IMR-90 (cell line): ENCODE results near the gene PTCH2. TPM values are rescaled to one million over a fixed set of nuclear protein-coding genes. Genes with fewer than 3 reads are reported as not detected.

Experiments used
- ATAC-seq: fragments of 200-7000 bp; cut with Tn5 transposase; 2 replicates; pipeline ENCODE4 v1.9.1; 2020; ENCODE audit warnings: low read depth, mild to moderate bottlenecking, moderate library complexity
- BruUV-seq: library from RNA; stranded (reverse); fragments of 400-500 nt; replicated peaks from 2 replicates; lab custom pipeline; 2021; lab: Mats Ljungman, UMichigan
- CTCF ChIA-PET: fragments of 300-600 bp; formaldehyde crosslinking; extraction: SDS; loops from one replicate; lab custom pipeline; 2021; ENCODE audit warnings: antibody characterized with exemption; lab: Yijun Ruan, JAX
- POLR2A ChIA-PET: fragments of 300-600 bp; sonication (Branson Sonifier 250); formaldehyde crosslinking; loops from one replicate; lab custom pipeline; 2022; ENCODE audit warnings: antibody characterized with exemption; ENCODE audit not compliant: unreplicated experiment; lab: Charles Lee
- DNase-seq: peaks from one replicate; pipeline ENCODE4 v3.0.0; 2013
- H2AFZ ChIP-seq: replicated peaks from 2 replicates; pipeline ENCODE3; 2013; ENCODE audit warnings: low read length, mild to moderate bottlenecking; ENCODE audit not compliant: poor library complexity
- H2AK5ac ChIP-seq: 2 replicates; pipeline ENCODE4 v1.6.1; 2013; ENCODE audit warnings: low read depth, low read length, inconsistent platforms
- H2AK9ac ChIP-seq: replicated peaks from 2 replicates; pipeline ENCODE3; 2013; ENCODE audit warnings: mild to moderate bottlenecking, low read depth, low read length, moderate library complexity; ENCODE audit not compliant: poor library complexity
- H2BK120ac ChIP-seq: 2 replicates; pipeline ENCODE4 v1.6.1; 2013; ENCODE audit warnings: low read depth, low read length, inconsistent platforms
- H2BK15ac ChIP-seq: 3 replicates; pipeline ENCODE4 v1.6.1; 2013; ENCODE audit warnings: low read depth, low read length, inconsistent platforms
- H2BK20ac ChIP-seq: 2 replicates; pipeline ENCODE4 v1.6.1; 2013; ENCODE audit warnings: low read depth, mild to moderate bottlenecking, inconsistent platforms, low read length, moderate library complexity
- H2BK5ac ChIP-seq: 2 replicates; pipeline ENCODE4 v1.6.1; 2013; ENCODE audit warnings: mild to moderate bottlenecking, low read depth, low read length, inconsistent platforms; ENCODE audit not compliant: poor library complexity, severe bottlenecking
- H3K14ac ChIP-seq: replicated peaks from 2 replicates; pipeline ENCODE4 v1.6.1; 2013; ENCODE audit warnings: low read depth, low read length, inconsistent platforms
- H3K18ac ChIP-seq: 2 replicates; pipeline ENCODE4 v1.6.1; 2013; ENCODE audit warnings: low read depth, low read length, control low read depth
- H3K23ac ChIP-seq: 2 replicates; pipeline ENCODE4 v1.6.1; 2013; ENCODE audit warnings: low read depth, low read length, inconsistent platforms
- H3K27ac ChIP-seq: 2 replicates; pipeline ENCODE4 v1.5.1; 2013; ENCODE audit warnings: mild to moderate bottlenecking, control low read depth, low read length; ENCODE audit not compliant: insufficient read depth
- H3K27me3 ChIP-seq: 2 replicates; pipeline ENCODE4 v1.6.1; 2013; ENCODE audit warnings: low read length; ENCODE audit not compliant: control insufficient read depth, insufficient read depth
- H3K36me3 ChIP-seq: 2 replicates; pipeline ENCODE4 v1.6.1; 2013; ENCODE audit warnings: low read length, mixed read lengths; ENCODE audit not compliant: control insufficient read depth, insufficient read depth
- H3K4ac ChIP-seq: 2 replicates; pipeline ENCODE4 v1.6.1; 2013; ENCODE audit warnings: low read depth, low read length, inconsistent platforms
- H3K4me1 ChIP-seq: 2 replicates; pipeline ENCODE4 v1.6.1; 2013; ENCODE audit warnings: low read length, mixed read lengths; ENCODE audit not compliant: control insufficient read depth, insufficient read depth
- H3K4me2 ChIP-seq: 2 replicates; pipeline ENCODE4 v1.6.1; 2013; ENCODE audit warnings: low read depth, mild to moderate bottlenecking, control low read depth, low read length, moderate library complexity
- H3K4me3 ChIP-seq: 2 replicates; pipeline ENCODE4 v1.5.1; 2013; ENCODE audit warnings: low read depth, mild to moderate bottlenecking, control low read depth, low read length, moderate library complexity; ENCODE audit not compliant: insufficient read depth
- H3K56ac ChIP-seq: 2 replicates; pipeline ENCODE4 v1.6.1; 2013; ENCODE audit warnings: low read length, inconsistent platforms; ENCODE audit not compliant: insufficient read depth; ENCODE audit errors: extremely low read depth
- H3K79me1 ChIP-seq, 2 experiments: 2 replicates each; pipeline ENCODE4 v1.6.1; 2013; ENCODE audit warnings: low read length in 2 of 2, inconsistent platforms in 1 of 2, low read depth in 1 of 2
- H3K9ac ChIP-seq: 2 replicates; pipeline ENCODE4 v1.6.1; 2013; ENCODE audit warnings: low read depth, low read length, control low read depth
- H3K9me1 ChIP-seq: 2 replicates; pipeline ENCODE4 v1.6.1; 2013; ENCODE audit warnings: low read length, inconsistent platforms; ENCODE audit not compliant: insufficient read depth
- H3K9me3 ChIP-seq: 2 replicates; pipeline ENCODE4 v1.6.1; 2013; ENCODE audit warnings: low read length; ENCODE audit not compliant: control insufficient read depth, insufficient read depth
- H4K20me1 ChIP-seq: 2 replicates; pipeline ENCODE4 v1.6.1; 2013; ENCODE audit warnings: low read length, inconsistent platforms; ENCODE audit not compliant: insufficient read depth
- H4K5ac ChIP-seq: 2 replicates; pipeline ENCODE4 v1.6.1; 2013; ENCODE audit warnings: mild to moderate bottlenecking, low read depth, low read length, control low read depth
- H4K8ac ChIP-seq, 2 experiments: 2 replicates each; pipeline ENCODE4 v1.6.1; 2013; ENCODE audit warnings: low read depth in 2 of 2, low read length in 2 of 2, control low read depth in 1 of 2, inconsistent platforms in 1 of 2
- H4K91ac ChIP-seq: 2 replicates; pipeline ENCODE4 v1.6.1; 2013; ENCODE audit warnings: low read depth, low read length, inconsistent platforms; ENCODE audit not compliant: insufficient read depth
- CEBPB ChIP-seq: IDR thresholded peaks from 2 replicates; pipeline ENCODE4 v1.6.1; 2012; ENCODE audit warnings: low read depth, low read length, improper control_type of control experiment
- CHD1 ChIP-seq: IDR thresholded peaks from 2 replicates; pipeline ENCODE4 v1.6.1; 2012; ENCODE audit warnings: low read depth, low read length, improper control_type of control experiment
- CTCF ChIP-seq: conservative IDR thresholded peaks from 2 replicates; pipeline ENCODE4 v1.5.1; 2012; ENCODE audit warnings: mild to moderate bottlenecking, low read depth, low read length, improper control_type of control experiment
- ELK1 ChIP-seq: fragments of 150-350 bp; IDR thresholded peaks from 2 replicates; pipeline ENCODE4 v1.6.1; 2016; ENCODE audit warnings: low read depth, mild to moderate bottlenecking, low read length, moderate library complexity, borderline replicate concordance
- FOS ChIP-seq: fragments of 150-350 bp; IDR thresholded peaks from 2 replicates; pipeline ENCODE4 v1.6.1; 2016; ENCODE audit warnings: low read depth, low read length
- MAFK ChIP-seq: IDR thresholded peaks from 2 replicates; pipeline ENCODE4 v1.6.1; 2012; ENCODE audit warnings: low read depth, low read length, improper control_type of control experiment
- MAZ ChIP-seq: IDR thresholded peaks from 2 replicates; pipeline ENCODE4 v1.6.1; 2012; ENCODE audit warnings: low read depth, mild to moderate bottlenecking, low read length, improper control_type of control experiment, moderate library complexity, borderline replicate concordance
- MXI1 ChIP-seq: IDR thresholded peaks from 2 replicates; pipeline ENCODE4 v1.6.1; 2012; ENCODE audit warnings: low read depth, mild to moderate bottlenecking, low read length, moderate library complexity, borderline replicate concordance
- NFE2L2 ChIP-seq: fragments of 150-350 bp; IDR thresholded peaks from 2 replicates; pipeline ENCODE4 v1.6.1; 2016; ENCODE audit warnings: low read depth, mild to moderate bottlenecking, low read length
- POLR2A ChIP-seq: IDR thresholded peaks from 2 replicates; pipeline ENCODE4 v1.6.1; 2012; ENCODE audit warnings: mild to moderate bottlenecking, low read depth, low read length
- RAD21 ChIP-seq: IDR thresholded peaks from 2 replicates; pipeline ENCODE4 v1.6.1; 2012; ENCODE audit warnings: low read length, improper control_type of control experiment
- RFX5 ChIP-seq: IDR thresholded peaks from 2 replicates; pipeline ENCODE4 v1.8.0; 2012; ENCODE audit warnings: low read depth, mild to moderate bottlenecking, low read length, moderate library complexity
- SMC3 ChIP-seq: fragments of 150-350 bp; IDR thresholded peaks from 2 replicates; pipeline ENCODE4 v1.6.1; 2016; ENCODE audit warnings: low read depth, mild to moderate bottlenecking, antibody characterized with exemption, low read length, moderate library complexity
- WGBS, 2 experiments: methylation state at CpG; one replicate each; pipeline versions ENCODE4 v1.1.5 to v1.1.7; 2013; ENCODE audit warnings: missing lambda C conversion rate in 2 of 2; ENCODE audit not compliant: insufficient read length in 1 of 2; ENCODE audit errors: extremely low coverage in 2 of 2; 5-methylcytosine and 5-hydroxymethylcytosine counted together
- dilution Hi-C: fragments of 300-500 bp; cut with HindIII; formaldehyde crosslinking; loops from one replicate; pipeline ENCODE4 v1.14.3; 2018; ENCODE audit warnings: low sequenced_read_pairs; ENCODE audit not compliant: unreplicated experiment
- in situ Hi-C: fragments of 300-500 bp; cut with MboI; formaldehyde crosslinking; loops from 3 replicates; pipeline ENCODE4 v1.14.3; 2019; ENCODE audit warnings: low sequenced_read_pairs, inconsistent platforms, mixed read lengths
- intact Hi-C: fragments of 100-400 bp; cut with micrococcal nuclease; formaldehyde crosslinking; loops from 2 replicates; pipeline ENCODE4 v1.10.0; 2022
- polyA plus RNA-seq, 3 experiments: library from polyadenylated mRNA; depleted of rRNA; stranded (reverse); fragments of >200 nt; gene quantifications; 2 replicates each; pipeline ENCODE4 v1.2.3, GENCODE V29; 2012; ENCODE audit warnings: low replicate concordance in 1 of 3
- total RNA-seq: library from RNA; depleted of rRNA; stranded (reverse); fragments of >200 nt; gene quantifications from 2 replicates; pipeline ENCODE4 v1.2.3, GENCODE V29; 2012
- TF ChIP-seq, protein P1 (sequence below): fragments of 150-350 bp; IDR thresholded peaks from 2 replicates; pipeline ENCODE4 v1.6.1; 2017; ENCODE audit warnings: mild to moderate bottlenecking, antibody characterized with exemption, low read length, low read depth

PTCH2 gene
- total and polyA plus RNA-seq, 2 of the 4 experiments (the other 2 are of a cell fraction), result under 0.01 to 0.56 TPM

GRCh38 chr1:44812822-44813543, 30.1 kb downstream of the PTCH2 start:
- Histone ChIP-seq H4K5ac (no peak overlapping the region), H2BK20ac (no peak overlapping the region), H3K9me1 (peaks cover 29% of the 10 kb centered on the region), H2BK120ac (no peak overlapping the region; the same call in 1 of the 2 replicates), H3K36me3 (peaks cover 1% of the 10 kb centered on the region; the same call in 1 of the 2 replicates), H3K56ac (no peak overlapping the region), H3K18ac (no peak overlapping the region), H3K27ac (no peak overlapping the region; the same call in 1 of the 2 replicates), H2AK5ac (peak overlapping the region; percentile 24; the same call in 1 of the 2 replicates), H3K9ac (no peak overlapping the region), H3K27me3 (no peaks in the 10 kb centered on the region), H3K4me2 (no peak overlapping the region), H4K8ac (peak overlapping the region in 1 of 2 experiments; percentile 16; a peak in 1 of 4 replicates), H3K23ac (no peak overlapping the region), H3K4ac (peak overlapping the region; percentile 81; the same call in 1 of the 2 replicates), H3K9me3 (no peaks in the 10 kb centered on the region), H2AFZ (peak overlapping the region; percentile 87), H3K4me1 (peaks cover 48% of the 10 kb centered on the region), H4K91ac (no peak overlapping the region; the same call in 1 of the 2 replicates), H2BK5ac (no peak overlapping the region), H3K79me1 (peaks cover 19 to 55% of the 10 kb centered on the region in 2 experiments), H2AK9ac (peak overlapping the region; percentile 96), H3K4me3 (no peak overlapping the region), H2BK15ac (no peak overlapping the region), H4K20me1 (no peaks in the 10 kb centered on the region), H3K14ac (no peak overlapping the region)
- in situ Hi-C loops (no loop called here), dilution Hi-C loops (no loop called here), intact Hi-C loops (no loop called here)
- POLR2A ChIA-PET, result interaction anchor here (0.6 kb wide), 2 partner anchors 8 to 11 kb away, joined by 5 to 6 read pairs; no protein-coding TSS in a partner anchor
- CTCF ChIA-PET, result interaction anchor here (1.1 kb wide), 1 partner anchor 20 kb away, joined by 3 read pairs; no protein-coding TSS in a partner anchor
- BruUV-seq, result no TSS peak
- DNase-seq, result no peak
- 65% methylated on average over 27 of the region's 48 CpGs; no CpG with 5 or more reads in 1 of the 2 experiments for WGBS, 2 experiments
- no peak for ATAC-seq
- TF ChIP-seq RFX5, result no peak
- no peak for TF ChIP-seq CHD1
- TF ChIP-seq RAD21, result no peak
- no peak for TF ChIP-seq SMC3
- TF ChIP-seq, protein P1, sequence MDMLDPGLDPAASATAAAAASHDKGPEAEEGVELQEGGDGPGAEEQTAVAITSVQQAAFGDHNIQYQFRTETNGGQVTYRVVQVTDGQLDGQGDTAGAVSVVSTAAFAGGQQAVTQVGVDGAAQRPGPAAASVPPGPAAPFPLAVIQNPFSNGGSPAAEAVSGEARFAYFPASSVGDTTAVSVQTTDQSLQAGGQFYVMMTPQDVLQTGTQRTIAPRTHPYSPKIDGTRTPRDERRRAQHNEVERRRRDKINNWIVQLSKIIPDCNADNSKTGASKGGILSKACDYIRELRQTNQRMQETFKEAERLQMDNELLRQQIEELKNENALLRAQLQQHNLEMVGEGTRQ, result no peak
- no peak for TF ChIP-seq MAZ
- TF ChIP-seq CTCF, result no peak
- no peak for TF ChIP-seq MXI1
- TF ChIP-seq CEBPB, result no peak
- TF ChIP-seq ELK1, result no peak
- no peak for TF ChIP-seq MAFK
- TF ChIP-seq POLR2A, result no peak
- TF ChIP-seq FOS, result no peak
- TF ChIP-seq NFE2L2, result no peak
